Mesothelial cell of epicardium (in vitro differentiated cells): ENCODE data around the gene ANKRD13C. TPM values are rescaled to one million over a fixed set of nuclear protein-coding genes. Genes with fewer than 3 reads are reported as not detected.
"Not testable (repeated sequence)": the region's sequence is repeated elsewhere in the genome, so short reads cannot be mapped to it uniquely, and the experiment has no call there.

Experiments used
- DNase-seq, 2 experiments: peaks; one replicate each; pipeline ENCODE4 v3.0.0; 2021; ENCODE audit warnings: low spot score in 2 of 2; ENCODE audit not compliant: unreplicated experiment in 2 of 2
- H3K27ac Mint-ChIP-seq: 2 replicates; pipeline ENCODE4 v1.8.0; 2021; ENCODE audit warnings: mixed read lengths
- H3K27me3 Mint-ChIP-seq: 2 replicates; pipeline ENCODE4 v1.8.0; 2021; ENCODE audit warnings: low read depth, mixed read lengths
- H3K36me3 Mint-ChIP-seq: 2 replicates; pipeline ENCODE4 v1.8.0; 2021; ENCODE audit warnings: mixed read lengths
- H3K4me1 Mint-ChIP-seq: 2 replicates; pipeline ENCODE4 v1.8.0; 2021; ENCODE audit warnings: mixed read lengths
- H3K4me3 Mint-ChIP-seq: 2 replicates; pipeline ENCODE4 v1.8.0; 2021; ENCODE audit warnings: mild to moderate bottlenecking, moderate library complexity, mixed read lengths
- H3K9me3 Mint-ChIP-seq: 2 replicates; pipeline ENCODE4 v1.8.0; 2021; ENCODE audit warnings: mixed read lengths
- total RNA-seq: library from RNA; stranded (reverse); gene quantifications from 3 replicates; pipeline ENCODE4 v1.2.1, GENCODE V29; 2021
- TF ChIP-seq, protein P1 (sequence below): fragments of 200-600 bp; sonication (generic); IDR thresholded peaks from one replicate; pipeline ENCODE4 v1.5.0; 2021; ENCODE audit warnings: antibody characterized with exemption; ENCODE audit not compliant: unreplicated experiment

ANKRD13C gene
- total RNA-seq, 1 donor from 2014 or later: 23.7 TPM

DNA sequence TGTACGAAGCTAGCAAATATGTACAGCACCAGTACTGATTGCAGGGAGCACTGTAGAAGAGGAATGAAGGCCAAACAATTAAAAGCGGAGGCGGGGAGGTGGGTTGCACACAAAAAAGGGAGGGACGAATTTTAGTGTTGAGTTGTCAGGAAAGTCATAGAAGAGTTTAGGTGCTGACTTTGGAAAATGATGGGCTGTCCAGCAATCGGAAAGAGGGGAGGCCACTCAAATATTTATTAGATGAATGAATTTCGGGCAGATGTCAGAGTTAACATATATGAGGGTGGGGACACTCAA, 537 bp upstream of the ANKRD13C start:
- H3K27me3 Mint-ChIP-seq: no peaks in the 10 kb centered on the region
- H3K9me3 Mint-ChIP-seq: no peaks in the 10 kb centered on the region
- H3K27ac Mint-ChIP-seq: peak overlapping the region; percentile 99
- TF ChIP-seq, protein P1, sequence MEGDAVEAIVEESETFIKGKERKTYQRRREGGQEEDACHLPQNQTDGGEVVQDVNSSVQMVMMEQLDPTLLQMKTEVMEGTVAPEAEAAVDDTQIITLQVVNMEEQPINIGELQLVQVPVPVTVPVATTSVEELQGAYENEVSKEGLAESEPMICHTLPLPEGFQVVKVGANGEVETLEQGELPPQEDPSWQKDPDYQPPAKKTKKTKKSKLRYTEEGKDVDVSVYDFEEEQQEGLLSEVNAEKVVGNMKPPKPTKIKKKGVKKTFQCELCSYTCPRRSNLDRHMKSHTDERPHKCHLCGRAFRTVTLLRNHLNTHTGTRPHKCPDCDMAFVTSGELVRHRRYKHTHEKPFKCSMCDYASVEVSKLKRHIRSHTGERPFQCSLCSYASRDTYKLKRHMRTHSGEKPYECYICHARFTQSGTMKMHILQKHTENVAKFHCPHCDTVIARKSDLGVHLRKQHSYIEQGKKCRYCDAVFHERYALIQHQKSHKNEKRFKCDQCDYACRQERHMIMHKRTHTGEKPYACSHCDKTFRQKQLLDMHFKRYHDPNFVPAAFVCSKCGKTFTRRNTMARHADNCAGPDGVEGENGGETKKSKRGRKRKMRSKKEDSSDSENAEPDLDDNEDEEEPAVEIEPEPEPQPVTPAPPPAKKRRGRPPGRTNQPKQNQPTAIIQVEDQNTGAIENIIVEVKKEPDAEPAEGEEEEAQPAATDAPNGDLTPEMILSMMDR: no peak
- no peaks in the 10 kb centered on the region for H3K36me3 Mint-ChIP-seq
- H3K4me3 Mint-ChIP-seq: peak overlapping the region; percentile 95
- DNase-seq: no peak
- peaks cover 29% of the 10 kb centered on the region for H3K4me1 Mint-ChIP-seq

- Mint-ChIP-seq H3K27ac (peak overlapping the region; percentile 99), H3K4me1 (peaks cover 36% of the 10 kb centered on the region), H3K27me3 (no peaks in the 10 kb centered on the region), H3K9me3 (no peaks in the 10 kb centered on the region), H3K36me3 (peaks cover 3% of the 10 kb centered on the region), H3K4me3 (peak overlapping the region; percentile 95)
- DNase-seq: no peak
- TF ChIP-seq, protein P1: no peak
These were observed 756 bp downstream of the ANKRD13C start for GRCh38 chr1:70353601-70354331.

- H3K4me3 Mint-ChIP-seq: peak overlapping the region; percentile 95
These were observed 1.5 kb downstream of the ANKRD13C start for GRCh38 chr1:70353044-70353443.

GRCh38 chr1:70349799-70350198, 4.7 kb downstream of the ANKRD13C start:
- not testable (repeated sequence) for H3K27ac Mint-ChIP-seq

More at GRCh38 chr1:70353044-70353443, 1.5 kb downstream of the ANKRD13C start:
- Mint-ChIP-seq H3K9me3 (no peaks in the 10 kb centered on the region), H3K27ac (peak overlapping the region; percentile 99), H3K36me3 (peaks cover 3% of the 10 kb centered on the region), H3K4me1 (peaks cover 36% of the 10 kb centered on the region), H3K27me3 (no peaks in the 10 kb centered on the region)
- no peak for DNase-seq
- TF ChIP-seq, protein P1: no peak

GRCh38 chr1:70348399-70349165, 5.9 kb downstream of the ANKRD13C start:
- H3K27ac Mint-ChIP-seq: no peak overlapping the region

More at GRCh38 chr1:70349799-70350198, 4.7 kb downstream of the ANKRD13C start:
- H3K27me3 Mint-ChIP-seq, H3K4me3 Mint-ChIP-seq, DNase-seq, H3K36me3 Mint-ChIP-seq, H3K9me3 Mint-ChIP-seq: not testable (repeated sequence)
- peaks cover 30% of the 10 kb centered on the region for H3K4me1 Mint-ChIP-seq

DNA sequence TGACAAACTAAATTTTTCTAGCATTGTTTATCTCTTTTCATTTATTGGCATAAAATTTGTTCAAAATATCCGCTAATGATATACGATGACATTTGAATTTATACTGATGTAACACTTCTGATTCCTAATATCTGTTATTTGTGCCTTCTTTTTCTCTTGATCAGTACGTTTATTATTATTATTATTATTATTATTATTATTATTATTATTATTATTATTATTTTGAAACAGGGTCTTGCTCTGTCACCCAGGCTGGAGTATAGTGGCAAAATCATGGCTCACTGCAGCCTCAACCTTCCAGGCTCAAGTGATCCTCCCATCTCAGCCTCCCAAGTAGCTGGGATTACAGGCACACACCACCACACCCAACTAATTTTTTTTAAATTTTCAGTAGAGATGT, 14.9 kb downstream of the ANKRD13C start:
- H3K27ac Mint-ChIP-seq, H3K4me3 Mint-ChIP-seq, H3K27me3 Mint-ChIP-seq, H3K4me1 Mint-ChIP-seq, H3K9me3 Mint-ChIP-seq, DNase-seq: not testable (repeated sequence)
- peaks cover 12% of the 10 kb centered on the region for H3K36me3 Mint-ChIP-seq

More at GRCh38 chr1:70348399-70349165, 5.9 kb downstream of the ANKRD13C start:
- peaks cover 3% of the 10 kb centered on the region for H3K36me3 Mint-ChIP-seq
- H3K9me3 Mint-ChIP-seq: no peaks in the 10 kb centered on the region
- no peak for DNase-seq
- H3K4me3 Mint-ChIP-seq: no peak overlapping the region
- TF ChIP-seq, protein P1: no peak
- H3K27me3 Mint-ChIP-seq: no peaks in the 10 kb centered on the region
- H3K4me1 Mint-ChIP-seq: peaks cover 28% of the 10 kb centered on the region
